A549 (cell line): ENCODE data around the gene RSAD1. TPM values are rescaled to one million over a fixed set of nuclear protein-coding genes. Genes with fewer than 3 reads are reported as not detected.

Experiments used
- ATAC-seq, 2 experiments: fragments of 200-7000 bp in 1 of 2; fragments of >200 bp in 1 of 2; cut with Nextera tagmentation in 1 of 2; cut with Tn5 transposase in 1 of 2; 3 replicates each; pipeline versions ENCODE4 v1.8.0 to v1.9.1; 2018 to 2020; ENCODE audit warnings: mild to moderate bottlenecking in 1 of 2, moderate library complexity in 1 of 2
- CTCF ChIA-PET: fragments of 300-600 bp; sonication (Branson Sonifier 250); formaldehyde crosslinking; extraction: SDS; loops from one replicate; lab custom pipeline; 2021; ENCODE audit warnings: antibody characterized with exemption, inconsistent platforms; lab: Yijun Ruan, JAX
- POLR2A ChIA-PET: fragments of 350-600 bp; formaldehyde crosslinking; extraction: SDS; loops from one replicate; lab custom pipeline; 2021; ENCODE audit warnings: antibody characterized with exemption, inconsistent platforms; lab: Yijun Ruan, JAX
- DNase-seq, 2 experiments: peaks; one replicate each; pipeline versions ENCODE4 v3.0.0 to v3.0.0-alpha.2; 2011 to 2016; ENCODE audit warnings: low read depth in 1 of 2, low spot score in 1 of 2
- FAIRE-seq: peaks from 2 replicates; lab custom pipeline; 2011; peaks lifted over from hg19 to GRCh38; lab: Jason Lieb, UNC
- H3K27ac ChIP-seq, 2 experiments: fragments of >200 bp; sonication (Bioruptor Twin); formaldehyde crosslinking; 3 replicates each; pipeline ENCODE4 v1.5.1; 2016 to 2017
- H3K4me1 ChIP-seq: fragments of >200 bp; sonication (Bioruptor Twin); formaldehyde crosslinking; 3 replicates; pipeline ENCODE4 v1.6.1; 2016
- H3K4me2 ChIP-seq: fragments of >200 bp; sonication (Bioruptor Twin); formaldehyde crosslinking; 3 replicates; pipeline ENCODE4 v1.6.1; 2016
- H3K4me3 ChIP-seq: fragments of >200 bp; sonication (Bioruptor Twin); formaldehyde crosslinking; 3 replicates; pipeline ENCODE4 v1.5.1; 2016
- H3K9me3 ChIP-seq: fragments of >200 bp; sonication (Bioruptor Twin); formaldehyde crosslinking; 3 replicates; pipeline ENCODE4 v1.6.1; 2016
- BHLHE40 ChIP-seq: IDR thresholded peaks from 2 replicates; pipeline ENCODE4 v1.6.1; 2012; ENCODE audit warnings: low read depth, low read length, inconsistent platforms
- CBX2 ChIP-seq: fragments of 200-600 bp; sonication (generic); IDR thresholded peaks from 2 replicates; pipeline ENCODE4 v1.6.1; 2016; ENCODE audit warnings: low read depth, mild to moderate bottlenecking, borderline replicate concordance
- CBX8 ChIP-seq: fragments of 200-600 bp; sonication (generic); IDR thresholded peaks from 2 replicates; pipeline ENCODE4 v1.6.1; 2016
- CEBPB ChIP-seq, 2 experiments: fragments of >200 bp in 1 of 2; sonication (Bioruptor Twin) in 1 of 2; formaldehyde crosslinking in 1 of 2; IDR thresholded peaks; 2 replicates each; pipeline ENCODE4 v1.6.1; 2012 to 2016
- CTCF ChIP-seq: fragments of >200 bp; sonication (Bioruptor Twin); formaldehyde crosslinking; IDR thresholded peaks from 3 replicates; pipeline ENCODE4 v1.5.1; 2016
- E2F6 ChIP-seq: IDR thresholded peaks from 2 replicates; pipeline ENCODE4 v1.6.1; 2012; ENCODE audit warnings: low read depth, borderline replicate concordance
- EHF ChIP-seq: fragments of 250-450 bp; sonication (Bioruptor Pico); IDR thresholded peaks from 2 replicates; pipeline ENCODE4 v1.5.0; 2020; ENCODE audit warnings: mild to moderate bottlenecking
- EHMT2 ChIP-seq: fragments of 200-600 bp; sonication (generic); IDR thresholded peaks from 2 replicates; pipeline ENCODE4 v1.6.1; 2016; ENCODE audit warnings: antibody characterized with exemption, low read depth, mild to moderate bottlenecking, moderate library complexity
- EP300 ChIP-seq, 2 experiments: fragments of >200 bp; sonication (Bioruptor Twin); formaldehyde crosslinking; IDR thresholded peaks; 2 replicates in 1 of 2; 3 replicates in 1 of 2; pipeline ENCODE4 v1.6.1; 2016 to 2017
- GATA3 ChIP-seq: IDR thresholded peaks from 2 replicates; pipeline ENCODE4 v1.6.1; 2012; ENCODE audit warnings: borderline replicate concordance
- HDAC2 ChIP-seq: fragments of 200-600 bp; sonication (generic); IDR thresholded peaks from 2 replicates; pipeline ENCODE4 v1.6.1; 2016
- HMGXB4 ChIP-seq: fragments of 250-450 bp; sonication (Bioruptor Pico); IDR thresholded peaks from 2 replicates; pipeline ENCODE4 v1.5.0; 2021; ENCODE audit warnings: mild to moderate bottlenecking, moderate library complexity, borderline replicate concordance
- JUN ChIP-seq, 2 experiments: fragments of >200 bp; sonication (Bioruptor Twin); formaldehyde crosslinking; IDR thresholded peaks; 2 replicates in 1 of 2; 3 replicates in 1 of 2; pipeline ENCODE4 v1.6.1; 2016 to 2017
- KDM1A ChIP-seq: fragments of 200-600 bp; sonication (generic); IDR thresholded peaks from 2 replicates; pipeline ENCODE4 v1.6.1; 2016; ENCODE audit warnings: low read depth, mild to moderate bottlenecking
- KDM5A ChIP-seq: fragments of 200-600 bp; sonication (generic); IDR thresholded peaks from 2 replicates; pipeline ENCODE4 v1.6.1; 2016; ENCODE audit warnings: antibody characterized with exemption, mild to moderate bottlenecking
- MAFK ChIP-seq: fragments of 450-650 bp; IDR thresholded peaks from 2 replicates; pipeline ENCODE4 v1.6.1; 2014; ENCODE audit not compliant: partially characterized antibody
- MAX ChIP-seq: IDR thresholded peaks from 2 replicates; pipeline ENCODE4 v1.6.1; 2012
- PHF8 ChIP-seq: fragments of 200-600 bp; sonication (generic); IDR thresholded peaks from 2 replicates; pipeline ENCODE4 v1.6.1; 2016; ENCODE audit warnings: low read depth, mild to moderate bottlenecking, antibody characterized with exemption, moderate library complexity, borderline replicate concordance
- RARB ChIP-seq: fragments of 250-450 bp; sonication (Bioruptor Pico); IDR thresholded peaks from 2 replicates; pipeline ENCODE4 v1.8.0; 2021; ENCODE audit warnings: mild to moderate bottlenecking, moderate library complexity
- REST ChIP-seq: fragments of 200-600 bp; sonication (generic); IDR thresholded peaks from 2 replicates; pipeline ENCODE4 v1.6.1; 2016; ENCODE audit warnings: antibody characterized with exemption, mild to moderate bottlenecking, moderate library complexity
- RNF2 ChIP-seq: fragments of 200-600 bp; sonication (generic); IDR thresholded peaks from 2 replicates; pipeline ENCODE4 v1.6.1; 2016; ENCODE audit warnings: low read depth, mild to moderate bottlenecking, antibody characterized with exemption, moderate library complexity, borderline replicate concordance
- SREBF2 ChIP-seq: fragments of 450-650 bp; IDR thresholded peaks from 2 replicates; pipeline ENCODE4 v1.6.1; 2014; ENCODE audit warnings: mild to moderate bottlenecking, moderate library complexity
- TFCP2L1 ChIP-seq: fragments of 250-450 bp; sonication (Bioruptor Pico); IDR thresholded peaks from 2 replicates; pipeline ENCODE4 v1.5.0; 2021; ENCODE audit warnings: mild to moderate bottlenecking
- TP53 ChIP-seq: fragments of 250-450 bp; sonication (Bioruptor Pico); IDR thresholded peaks from 2 replicates; pipeline ENCODE4 v1.5.0; 2021; ENCODE audit warnings: mild to moderate bottlenecking, moderate library complexity
- ZC3H11A ChIP-seq: fragments of 450-650 bp; IDR thresholded peaks from 2 replicates; pipeline ENCODE4 v1.6.1; 2014; ENCODE audit warnings: antibody characterized with exemption, mild to moderate bottlenecking
- ZSCAN20 ChIP-seq: fragments of 250-450 bp; sonication (Bioruptor Pico); IDR thresholded peaks from 2 replicates; pipeline ENCODE4 v1.8.0; 2022; ENCODE audit warnings: mild to moderate bottlenecking, moderate library complexity
- WGBS: methylation state at CpG from one replicate; pipeline ENCODE4 v1.1.6; 2017; ENCODE audit errors: missing lambda C conversion rate; 5-methylcytosine and 5-hydroxymethylcytosine counted together
- polyA plus RNA-seq, 4 experiments: library from polyadenylated mRNA; depleted of rRNA in 3 of 4; stranded (reverse); fragments of >200 nt; fragmentation: RNase III in 1 of 4; extraction: RNeasy Plus Mini Kit Qiagen cat#74134 plus additional on column Dnase treatment in 1 of 4; gene quantifications; 2 replicates in 3 of 4; 3 replicates in 1 of 4; pipeline ENCODE4 v1.2.3, GENCODE V29; 2011 to 2017

The RSAD1 gene
- polyA plus RNA-seq, 2 of the 4 experiments (the other 2 are of a cell fraction) = 38.2 to 42.0 TPM

- Histone ChIP-seq H3K9me3 (no peaks in the 10 kb centered on the region), H3K27ac (no peak overlapping the region), H3K4me2 (no peak overlapping the region), H3K4me3 (no peak overlapping the region), H3K4me1 (peaks cover 9% of the 10 kb centered on the region; the same call in 1 of the 3 replicates)
- ChIA-PET CTCF (interaction anchor here (1.3 to 19.6 kb wide), 2 partner anchors 21 to 23 kb away, joined by 3 to 238 read pairs; partner anchors contain the start of gene RSAD1), POLR2A (no interaction called here)
- WGBS = 70% methylated on average over 10 of the region's 10 CpGs
- TF ChIP-seq BHLHE40 (no peak), SREBF2 (no peak), GATA3 (no peak), CTCF (no peak), RARB (CRISPR knock-in tag) (no peak), EHMT2 (no peak), TFCP2L1 (CRISPR knock-in tag) (no peak)
- ATAC-seq = no peak
- no peak for DNase-seq
- no peak for FAIRE-seq
Observed at GRCh38 chr17:50452630-50453300, 25.9 kb upstream of the RSAD1 start.

- H3K4me1 ChIP-seq = peaks cover 14% of the 10 kb centered on the region; the same call in 2 of the 3 replicates
- no peaks in the 10 kb centered on the region for H3K9me3 ChIP-seq
- H3K4me3 ChIP-seq = no peak overlapping the region
- FAIRE-seq = no peak
- TF ChIP-seq CEBPB (IDR thresholded peaks at IDR 0.05) (no peak), ZC3H11A (no peak), EHF (no peak), HMGXB4 (CRISPR knock-in tag) (no peak), KDM5A (no peak), CBX8 (no peak), REST (no peak), KDM1A (no peak)
- H3K27ac ChIP-seq = no peak overlapping the region
- CTCF ChIA-PET = interaction anchor here (1.0 to 19.6 kb wide), 4 partner anchors 17 to 56 kb away, joined by 4 to 238 read pairs (median 11); partner anchors contain the start of genes LRRC59 and RSAD1
- 93% methylated on average over 3 of the region's 3 CpGs for WGBS
- DNase-seq = no peak
- POLR2A ChIA-PET = no interaction called here
- H3K4me2 ChIP-seq = no peak overlapping the region
- no peak for ATAC-seq
Observed at GRCh38 chr17:50453901-50454300, 24.8 kb upstream of the RSAD1 start.

GRCh38 chr17:50457621-50458020 lies 21.0 kb upstream of the RSAD1 start:
- CTCF ChIA-PET = interaction anchor here (1.0 to 19.6 kb wide), 10 partner anchors 10 to 160 kb away, joined by 3 to 238 read pairs (median 5); partner anchors contain the start of genes LRRC59 and RSAD1
- H3K27ac ChIP-seq = no peak overlapping the region
- no peaks in the 10 kb centered on the region for H3K9me3 ChIP-seq
- ATAC-seq = no peak
- POLR2A ChIA-PET = no interaction called here
- H3K4me1 ChIP-seq = peaks cover 12% of the 10 kb centered on the region; the same call in 2 of the 3 replicates
- DNase-seq = no peak
- 91% methylated on average over 4 of the region's 4 CpGs for WGBS
- H3K4me2 ChIP-seq = no peak overlapping the region
- no peak for FAIRE-seq
- no peak overlapping the region for H3K4me3 ChIP-seq
- TF ChIP-seq EP300 (IDR thresholded peaks at IDR 0.05) (no peak), GATA3 (no peak), E2F6 (no peak), EHF (no peak), TP53 (CRISPR knock-in tag) (no peak), EHMT2 (no peak), PHF8 (no peak), MAFK (no peak), SREBF2 (no peak), ZSCAN20 (no peak), HDAC2 (no peak), TFCP2L1 (CRISPR knock-in tag) (no peak), MAX (no peak), JUN (IDR thresholded peaks at IDR 0.05) (no peak), CBX2 (no peak), RNF2 (no peak)
